ENCODE measurements around the gene PAF1.

- TF ChIP-seq BACH2 (CRISPR knock-in tag; IDR thresholded peaks at IDR 0.05; ENCODE audit: borderline replicate concordance) (no peak), ESRRG (CRISPR knock-in tag; IDR thresholded peaks at IDR 0.05) (no peak), ZNF565 (CRISPR knock-in tag; conservative IDR thresholded peaks at IDR 0.05; ENCODE audit: low read depth) (no peak), CSDC2 (CRISPR knock-in tag; IDR thresholded peaks at IDR 0.05) (no peak), CREB5 (CRISPR knock-in tag; IDR thresholded peaks at IDR 0.05; ENCODE audit: low read depth) (no peak), ZFP3 (CRISPR knock-in tag; IDR thresholded peaks at IDR 0.05) (no peak), GLIS3 (CRISPR knock-in tag; IDR thresholded peaks at IDR 0.05) (no peak)
- TF ChIP-seq, protein P1, sequence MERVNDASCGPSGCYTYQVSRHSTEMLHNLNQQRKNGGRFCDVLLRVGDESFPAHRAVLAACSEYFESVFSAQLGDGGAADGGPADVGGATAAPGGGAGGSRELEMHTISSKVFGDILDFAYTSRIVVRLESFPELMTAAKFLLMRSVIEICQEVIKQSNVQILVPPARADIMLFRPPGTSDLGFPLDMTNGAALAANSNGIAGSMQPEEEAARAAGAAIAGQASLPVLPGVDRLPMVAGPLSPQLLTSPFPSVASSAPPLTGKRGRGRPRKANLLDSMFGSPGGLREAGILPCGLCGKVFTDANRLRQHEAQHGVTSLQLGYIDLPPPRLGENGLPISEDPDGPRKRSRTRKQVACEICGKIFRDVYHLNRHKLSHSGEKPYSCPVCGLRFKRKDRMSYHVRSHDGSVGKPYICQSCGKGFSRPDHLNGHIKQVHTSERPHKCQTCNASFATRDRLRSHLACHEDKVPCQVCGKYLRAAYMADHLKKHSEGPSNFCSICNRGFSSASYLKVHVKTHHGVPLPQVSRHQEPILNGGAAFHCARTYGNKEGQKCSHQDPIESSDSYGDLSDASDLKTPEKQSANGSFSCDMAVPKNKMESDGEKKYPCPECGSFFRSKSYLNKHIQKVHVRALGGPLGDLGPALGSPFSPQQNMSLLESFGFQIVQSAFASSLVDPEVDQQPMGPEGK (CRISPR knock-in tag; IDR thresholded peaks at IDR 0.05; ENCODE audit: borderline replicate concordance) = no peak
- TF ChIP-seq, protein P2, sequence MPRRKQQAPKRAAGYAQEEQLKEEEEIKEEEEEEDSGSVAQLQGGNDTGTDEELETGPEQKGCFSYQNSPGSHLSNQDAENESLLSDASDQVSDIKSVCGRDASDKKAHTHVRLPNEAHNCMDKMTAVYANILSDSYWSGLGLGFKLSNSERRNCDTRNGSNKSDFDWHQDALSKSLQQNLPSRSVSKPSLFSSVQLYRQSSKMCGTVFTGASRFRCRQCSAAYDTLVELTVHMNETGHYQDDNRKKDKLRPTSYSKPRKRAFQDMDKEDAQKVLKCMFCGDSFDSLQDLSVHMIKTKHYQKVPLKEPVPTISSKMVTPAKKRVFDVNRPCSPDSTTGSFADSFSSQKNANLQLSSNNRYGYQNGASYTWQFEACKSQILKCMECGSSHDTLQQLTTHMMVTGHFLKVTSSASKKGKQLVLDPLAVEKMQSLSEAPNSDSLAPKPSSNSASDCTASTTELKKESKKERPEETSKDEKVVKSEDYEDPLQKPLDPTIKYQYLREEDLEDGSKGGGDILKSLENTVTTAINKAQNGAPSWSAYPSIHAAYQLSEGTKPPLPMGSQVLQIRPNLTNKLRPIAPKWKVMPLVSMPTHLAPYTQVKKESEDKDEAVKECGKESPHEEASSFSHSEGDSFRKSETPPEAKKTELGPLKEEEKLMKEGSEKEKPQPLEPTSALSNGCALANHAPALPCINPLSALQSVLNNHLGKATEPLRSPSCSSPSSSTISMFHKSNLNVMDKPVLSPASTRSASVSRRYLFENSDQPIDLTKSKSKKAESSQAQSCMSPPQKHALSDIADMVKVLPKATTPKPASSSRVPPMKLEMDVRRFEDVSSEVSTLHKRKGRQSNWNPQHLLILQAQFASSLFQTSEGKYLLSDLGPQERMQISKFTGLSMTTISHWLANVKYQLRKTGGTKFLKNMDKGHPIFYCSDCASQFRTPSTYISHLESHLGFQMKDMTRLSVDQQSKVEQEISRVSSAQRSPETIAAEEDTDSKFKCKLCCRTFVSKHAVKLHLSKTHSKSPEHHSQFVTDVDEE (CRISPR knock-in tag; IDR thresholded peaks at IDR 0.05) = no peak
Observed at GRCh38 chr19:39365531-39365930, 25.4 kb downstream of the PAF1 start.
